ENCODE data around the gene IQSEC1. TPM values are rescaled to one million over a fixed set of nuclear protein-coding genes. Genes with fewer than 3 reads are reported as not detected.

The IQSEC1 gene
- total RNA-seq, 1 experiment from 2014 or later, result 28.1 TPM

DNA sequence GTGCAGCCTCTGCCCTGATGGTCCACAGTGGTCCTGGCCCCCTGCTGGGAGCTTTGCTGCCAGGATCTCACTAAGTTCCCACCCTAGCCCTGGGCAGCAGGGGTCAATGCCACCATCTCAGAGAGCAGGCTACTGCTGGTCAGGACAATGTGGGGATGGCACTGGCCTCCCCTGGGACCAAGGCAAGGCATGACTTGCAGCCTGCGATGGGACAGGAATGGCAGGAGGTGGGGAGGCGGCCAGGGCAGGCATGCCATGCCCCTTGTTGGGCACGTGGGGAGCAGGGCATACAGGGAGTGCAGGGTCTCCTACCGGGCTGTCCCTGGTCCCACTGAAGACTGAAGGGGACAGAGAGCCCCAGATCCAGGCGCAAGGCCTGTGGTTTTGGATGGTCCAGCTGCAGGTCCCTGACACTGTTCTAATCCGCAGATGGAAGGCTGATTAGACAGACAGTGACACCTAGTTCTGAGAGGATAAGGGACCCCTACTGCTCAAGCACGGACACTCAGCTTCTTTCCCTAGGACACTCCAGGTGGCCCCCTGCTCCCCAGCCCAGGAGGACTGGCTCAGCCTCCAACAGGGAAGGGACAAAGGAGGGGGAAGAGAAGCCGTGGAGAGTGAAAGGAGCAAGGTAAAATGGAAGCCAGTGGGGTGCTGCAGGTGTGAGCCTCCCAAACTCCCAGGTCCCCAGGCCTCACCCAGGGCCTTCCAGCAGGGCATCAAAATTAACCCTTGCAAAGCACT is 162.7 kb downstream of the IQSEC1 start (continued):
- TF ChIP-seq, protein P1, sequence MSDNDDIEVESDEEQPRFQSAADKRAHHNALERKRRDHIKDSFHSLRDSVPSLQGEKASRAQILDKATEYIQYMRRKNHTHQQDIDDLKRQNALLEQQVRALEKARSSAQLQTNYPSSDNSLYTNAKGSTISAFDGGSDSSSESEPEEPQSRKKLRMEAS (IDR thresholded peaks at IDR 0.05), result no peak
- TF ChIP-seq POLR2AphosphoS5 (IDR thresholded peaks at IDR 0.05; ENCODE audit: low read depth, low read length), result no peak
- no peak for TF ChIP-seq ZNF274 (IDR thresholded peaks at IDR 0.05; ENCODE audit: low read depth, low read length)
- no peak for TF ChIP-seq ZFX (IDR thresholded peaks at IDR 0.05)
- no peak for TF ChIP-seq ELF1 (IDR thresholded peaks at IDR 0.05; ENCODE audit: borderline replicate concordance, low read depth)
- TF ChIP-seq EGR1 (IDR thresholded peaks at IDR 0.05; ENCODE audit: low read depth), result no peak
- TF ChIP-seq, protein P2, sequence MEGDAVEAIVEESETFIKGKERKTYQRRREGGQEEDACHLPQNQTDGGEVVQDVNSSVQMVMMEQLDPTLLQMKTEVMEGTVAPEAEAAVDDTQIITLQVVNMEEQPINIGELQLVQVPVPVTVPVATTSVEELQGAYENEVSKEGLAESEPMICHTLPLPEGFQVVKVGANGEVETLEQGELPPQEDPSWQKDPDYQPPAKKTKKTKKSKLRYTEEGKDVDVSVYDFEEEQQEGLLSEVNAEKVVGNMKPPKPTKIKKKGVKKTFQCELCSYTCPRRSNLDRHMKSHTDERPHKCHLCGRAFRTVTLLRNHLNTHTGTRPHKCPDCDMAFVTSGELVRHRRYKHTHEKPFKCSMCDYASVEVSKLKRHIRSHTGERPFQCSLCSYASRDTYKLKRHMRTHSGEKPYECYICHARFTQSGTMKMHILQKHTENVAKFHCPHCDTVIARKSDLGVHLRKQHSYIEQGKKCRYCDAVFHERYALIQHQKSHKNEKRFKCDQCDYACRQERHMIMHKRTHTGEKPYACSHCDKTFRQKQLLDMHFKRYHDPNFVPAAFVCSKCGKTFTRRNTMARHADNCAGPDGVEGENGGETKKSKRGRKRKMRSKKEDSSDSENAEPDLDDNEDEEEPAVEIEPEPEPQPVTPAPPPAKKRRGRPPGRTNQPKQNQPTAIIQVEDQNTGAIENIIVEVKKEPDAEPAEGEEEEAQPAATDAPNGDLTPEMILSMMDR (IDR thresholded peaks at IDR 0.05 in 2 of 3, conservative IDR thresholded peaks at IDR 0.05 in 1 of 3; ENCODE audit: borderline replicate concordance in 1 of 3, insufficient read depth in 1 of 3, low read depth in 2 of 3, low read length in 2 of 3), result no peak
- no peak for TF ChIP-seq EZH2 (IDR thresholded peaks at IDR 0.05)

DNA sequence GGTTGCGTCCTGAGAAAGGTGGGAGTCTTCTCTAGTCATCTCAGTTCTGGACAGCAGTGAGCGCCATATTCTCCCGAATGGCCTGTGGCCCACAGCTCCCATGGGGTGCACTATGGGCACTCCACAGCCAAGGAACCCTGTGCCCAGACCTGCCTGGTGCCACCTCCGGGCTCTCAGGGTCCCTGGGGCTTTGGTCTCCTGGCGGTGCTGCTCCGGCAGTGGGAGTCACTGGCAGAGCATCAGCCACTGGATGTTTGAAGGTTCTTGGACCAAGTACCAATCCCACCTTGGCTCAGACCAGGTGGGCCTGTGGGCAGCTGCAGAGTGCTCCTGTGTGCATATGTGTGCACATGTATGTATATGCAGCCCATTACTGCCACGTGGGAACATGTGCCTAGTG is 163.5 kb downstream of the IQSEC1 start:
- H3K79me2 ChIP-seq (ENCODE audit: insufficient read depth, low read length), result no peaks in the 10 kb centered on the region
- H3K4me2 ChIP-seq (ENCODE audit: low read length), result no peak overlapping the region
- H3K9me3 ChIP-seq (ENCODE audit: control insufficient read depth in 1 of 2, insufficient read depth in 1 of 2, low read depth in 1 of 2, low read length in 2 of 2), result no peaks in the 10 kb centered on the region
- CTCF ChIA-PET, result no interaction called here
- intact Hi-C loops (cut with micrococcal nuclease), result no loop called here
- POLR2A ChIA-PET, result no interaction called here
- no peak for DNase-seq (ENCODE audit: low read depth, low spot score)
- no peak for ATAC-seq
- no TSS peak for BruUV-seq (replicated peaks)
- H4K20me1 ChIP-seq (ENCODE audit: insufficient read depth), result no peaks in the 10 kb centered on the region
- H3K4me1 ChIP-seq (ENCODE audit: control insufficient read depth in 1 of 2, insufficient read depth in 2 of 2, low read length in 2 of 2), result no peaks in the 10 kb centered on the region
- no peak overlapping the region for H3K27ac ChIP-seq (ENCODE audit: low read depth, low read length)
- no peaks in the 10 kb centered on the region for H3K9me2 ChIP-seq (ENCODE audit: insufficient read depth)
- H3K4me3 ChIP-seq (replicated peaks in 1 of 2; ENCODE audit: low read depth in 1 of 2, low read length in 2 of 2), result no peak overlapping the region
- no peak overlapping the region for H3K9ac ChIP-seq (ENCODE audit: low read length)
- RAD21 ChIA-PET (ENCODE audit: low non-redundant PET in 1 of 2, low total read pairs in 2 of 2, uncharacterized antibody in 2 of 2, unreplicated experiment in 2 of 2), result no interaction called here
- no peak overlapping the region for H2AFZ ChIP-seq (ENCODE audit: low read depth, low read length, poor library complexity, severe bottlenecking)
- TF ChIP-seq POLR2AphosphoS5 (IDR thresholded peaks at IDR 0.05; ENCODE audit: low read depth, low read length), result no peak
- no peak for TF ChIP-seq SP1 (IDR thresholded peaks at IDR 0.05; ENCODE audit: low read depth)
- TF ChIP-seq JUND (IDR thresholded peaks at IDR 0.05), result no peak
- TF ChIP-seq EZH2phosphoT487 (IDR thresholded peaks at IDR 0.05; ENCODE audit: borderline replicate concordance), result no peak
- TF ChIP-seq EGR1 (IDR thresholded peaks at IDR 0.05; ENCODE audit: low read depth), result no peak
- TF ChIP-seq EZH2 (IDR thresholded peaks at IDR 0.05), result no peak
- no peak for TF ChIP-seq ZNF274 (IDR thresholded peaks at IDR 0.05; ENCODE audit: low read depth, low read length)
- TF ChIP-seq FOSL1 (IDR thresholded peaks at IDR 0.05; ENCODE audit: low read depth), result no peak
- H3K36me3 ChIP-seq (ENCODE audit: control insufficient read depth in 1 of 2, insufficient read depth in 2 of 2, low read length in 2 of 2), result peaks cover 0 to 13% of the 10 kb centered on the region in 2 experiments; a peak in 2 of 4 replicates
- no peaks in the 10 kb centered on the region for H3K27me3 ChIP-seq (ENCODE audit: insufficient read depth, low read length)
